GM23338 (cell line): Measurements from ENCODE around the gene PIGB. TPM values are rescaled to one million over a fixed set of nuclear protein-coding genes. Genes with fewer than 3 reads are reported as not detected.

Experiments used
- ATAC-seq: fragments of 200-7000 bp; cut with Tn5 transposase; 3 replicates; pipeline ENCODE4 v1.9.1; 2020
- DNase-seq: peaks from one replicate; pipeline ENCODE4 v3.0.0-alpha.2; 2015; ENCODE audit warnings: low spot score
- H2AFZ ChIP-seq: fragments of 200-600 bp; sonication (generic); 2 replicates; pipeline ENCODE4 v1.8.0; 2016; ENCODE audit warnings: antibody characterized with exemption, mild to moderate bottlenecking, moderate library complexity
- H3F3A ChIP-seq: fragments of 200-600 bp; sonication (generic); replicated peaks from 2 replicates; pipeline ENCODE4 v1.8.0; 2017; ENCODE audit warnings: antibody characterized with exemption, mixed run types, low read depth
- H3K27ac ChIP-seq: fragments of 200-600 bp; sonication (generic); 2 replicates; pipeline ENCODE4 v1.6.1; 2016; ENCODE audit warnings: low read depth
- H3K27me3 ChIP-seq: fragments of 200-600 bp; sonication (generic); 2 replicates; pipeline ENCODE4 v1.8.0; 2016; ENCODE audit warnings: mild to moderate bottlenecking, mixed run types, moderate library complexity; ENCODE audit not compliant: insufficient read depth
- H3K36me3 ChIP-seq: fragments of 200-600 bp; sonication (generic); 2 replicates; pipeline ENCODE4 v1.8.0; 2016; ENCODE audit warnings: mild to moderate bottlenecking; ENCODE audit not compliant: insufficient read depth
- H3K4me1 ChIP-seq: fragments of 200-600 bp; sonication (generic); 2 replicates; pipeline ENCODE4 v1.8.0; 2016; ENCODE audit warnings: mild to moderate bottlenecking, moderate library complexity; ENCODE audit not compliant: insufficient read depth
- H3K4me2 ChIP-seq: fragments of 200-600 bp; sonication (generic); 2 replicates; pipeline ENCODE4 v1.7.1; 2017; ENCODE audit warnings: mixed run types
- H3K4me3 ChIP-seq: fragments of 200-600 bp; sonication (generic); 2 replicates; pipeline ENCODE4 v1.6.1; 2016; ENCODE audit warnings: mixed run types
- H3K79me2 ChIP-seq: fragments of 200-600 bp; sonication (generic); replicated peaks from 2 replicates; pipeline ENCODE4 v1.8.0; 2017; ENCODE audit warnings: mild to moderate bottlenecking; ENCODE audit not compliant: insufficient read depth
- H3K9me2 ChIP-seq: fragments of 200-600 bp; sonication (generic); 2 replicates; pipeline ENCODE4 v1.8.0; 2017; ENCODE audit not compliant: insufficient read depth
- H4K20me1 ChIP-seq: fragments of 200-600 bp; sonication (generic); replicated peaks from 2 replicates; pipeline ENCODE4 v1.8.0; 2017; ENCODE audit warnings: mild to moderate bottlenecking; ENCODE audit not compliant: insufficient read depth
- H3K27ac Mint-ChIP-seq: 2 replicates; pipeline ENCODE4 v1.8.0; 2020; ENCODE audit warnings: inconsistent platforms, mild to moderate bottlenecking, moderate library complexity, mixed read lengths
- H3K27me3 Mint-ChIP-seq: 3 replicates; pipeline ENCODE4 v1.8.0; 2022; ENCODE audit warnings: low read depth, mild to moderate bottlenecking, moderate library complexity, mixed read lengths, inconsistent platforms; ENCODE audit not compliant: insufficient read depth, poor library complexity
- H3K36me3 Mint-ChIP-seq: 3 replicates; pipeline ENCODE4 v1.8.0; 2021; ENCODE audit warnings: low read depth, mild to moderate bottlenecking, inconsistent platforms, moderate library complexity, mixed read lengths
- H3K4me1 Mint-ChIP-seq: 3 replicates; pipeline ENCODE4 v1.8.0; 2020; ENCODE audit warnings: mild to moderate bottlenecking, inconsistent platforms, mixed read lengths
- H3K4me3 Mint-ChIP-seq: 3 replicates; pipeline ENCODE4 v1.8.0; 2021; ENCODE audit warnings: moderate library complexity, mild to moderate bottlenecking, inconsistent platforms, mixed read lengths
- H3K9me3 Mint-ChIP-seq: 3 replicates; pipeline ENCODE4 v1.8.0; 2020; ENCODE audit warnings: moderate library complexity, mild to moderate bottlenecking, inconsistent platforms, mixed read lengths
- CREB1 ChIP-seq: fragments of 250-450 bp; sonication (Bioruptor Pico); IDR thresholded peaks from 2 replicates; pipeline ENCODE4 v1.5.0; 2020; ENCODE audit warnings: low read depth, mild to moderate bottlenecking, moderate library complexity
- EZH2phosphoT487 ChIP-seq: fragments of 200-600 bp; sonication (generic); IDR thresholded peaks from one replicate; pipeline ENCODE4 v1.8.1; 2018; ENCODE audit warnings: antibody characterized with exemption; ENCODE audit not compliant: unreplicated experiment
- JUNB ChIP-seq: IDR thresholded peaks from one replicate; pipeline ENCODE4 v1.6.1; 2016; ENCODE audit warnings: antibody characterized with exemption; ENCODE audit not compliant: unreplicated experiment
- NANOG ChIP-seq: IDR thresholded peaks from 2 replicates; pipeline ENCODE4 v1.6.1; 2016; ENCODE audit warnings: antibody characterized with exemption, borderline replicate concordance
- POLR2AphosphoS5 ChIP-seq: IDR thresholded peaks from 2 replicates; pipeline ENCODE4 v1.6.1; 2016; ENCODE audit warnings: antibody characterized with exemption, low read depth
- ZNF114 ChIP-seq: fragments of 250-450 bp; sonication (Bioruptor Pico); IDR thresholded peaks from 2 replicates; pipeline ENCODE4 v1.5.0; 2020; ENCODE audit warnings: mild to moderate bottlenecking, moderate library complexity
- ZNF331 ChIP-seq: fragments of 250-450 bp; sonication (Bioruptor Pico); IDR thresholded peaks from 2 replicates; pipeline ENCODE4 v1.5.0; 2020; ENCODE audit warnings: low read depth, mild to moderate bottlenecking, moderate library complexity
- polyA plus RNA-seq: library from polyadenylated mRNA; unstranded; fragments of >200 nt; fragmentation: Nextera tagmentation; extraction: Ambion mirVana; gene quantifications from 2 replicates; pipeline ENCODE4 v1.2.1, GENCODE V29; 2016
- total RNA-seq: library from RNA; depleted of rRNA; stranded (reverse); fragments of >200 nt; shearing (Covaris generic); gene quantifications from 2 replicates; pipeline ENCODE4 v1.2.3, GENCODE V29; 2014
- TF ChIP-seq, protein P1 (sequence below): fragments of 250-450 bp; sonication (Bioruptor Pico); IDR thresholded peaks from 2 replicates; pipeline ENCODE4 v1.5.0; 2020; ENCODE audit warnings: mild to moderate bottlenecking, moderate library complexity
- TF ChIP-seq, protein P2 (sequence below): IDR thresholded peaks from one replicate; pipeline ENCODE4 v1.6.1; 2018; ENCODE audit warnings: antibody characterized with exemption; ENCODE audit not compliant: unreplicated experiment
- TF ChIP-seq, protein P3 (sequence below): IDR thresholded peaks from 2 replicates; pipeline ENCODE4 v1.6.1; 2016; ENCODE audit warnings: antibody characterized with exemption
- TF ChIP-seq, protein P4 (sequence below), 2 experiments: fragments of 200-600 bp in 1 of 2; sonication (generic) in 1 of 2; conservative IDR thresholded peaks; 2 replicates each; pipeline versions ENCODE4 v1.5.1 to v1.6.1; 2016 to 2017; ENCODE audit warnings: antibody characterized with exemption in 2 of 2, low read depth in 2 of 2, mild to moderate bottlenecking in 2 of 2, moderate library complexity in 1 of 2

Gene PIGB
- total and polyA plus RNA-seq, 2 experiments from 2014 or later, result 6.1 to 9.0 TPM

DNA sequence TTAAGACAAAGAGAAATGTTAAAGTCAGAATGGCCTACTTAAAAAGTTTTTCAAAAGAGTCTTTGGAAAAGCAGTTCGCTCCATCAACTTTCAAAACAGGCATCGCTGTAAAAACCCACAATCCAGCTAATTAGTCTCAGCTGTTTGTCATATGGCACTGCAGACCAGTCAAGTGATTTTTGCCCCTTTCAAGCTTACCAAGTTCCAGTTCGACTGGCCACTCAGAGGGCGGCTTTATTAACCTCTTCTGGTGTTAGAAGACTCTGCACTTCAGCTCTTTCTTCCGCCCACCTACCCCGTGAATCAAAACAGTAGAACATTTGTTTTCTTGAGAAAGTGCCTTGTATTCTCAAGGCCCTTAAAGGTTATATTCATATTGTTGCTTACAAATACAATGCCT is 48.7 kb upstream of the PIGB start:
- TF ChIP-seq, protein P1, sequence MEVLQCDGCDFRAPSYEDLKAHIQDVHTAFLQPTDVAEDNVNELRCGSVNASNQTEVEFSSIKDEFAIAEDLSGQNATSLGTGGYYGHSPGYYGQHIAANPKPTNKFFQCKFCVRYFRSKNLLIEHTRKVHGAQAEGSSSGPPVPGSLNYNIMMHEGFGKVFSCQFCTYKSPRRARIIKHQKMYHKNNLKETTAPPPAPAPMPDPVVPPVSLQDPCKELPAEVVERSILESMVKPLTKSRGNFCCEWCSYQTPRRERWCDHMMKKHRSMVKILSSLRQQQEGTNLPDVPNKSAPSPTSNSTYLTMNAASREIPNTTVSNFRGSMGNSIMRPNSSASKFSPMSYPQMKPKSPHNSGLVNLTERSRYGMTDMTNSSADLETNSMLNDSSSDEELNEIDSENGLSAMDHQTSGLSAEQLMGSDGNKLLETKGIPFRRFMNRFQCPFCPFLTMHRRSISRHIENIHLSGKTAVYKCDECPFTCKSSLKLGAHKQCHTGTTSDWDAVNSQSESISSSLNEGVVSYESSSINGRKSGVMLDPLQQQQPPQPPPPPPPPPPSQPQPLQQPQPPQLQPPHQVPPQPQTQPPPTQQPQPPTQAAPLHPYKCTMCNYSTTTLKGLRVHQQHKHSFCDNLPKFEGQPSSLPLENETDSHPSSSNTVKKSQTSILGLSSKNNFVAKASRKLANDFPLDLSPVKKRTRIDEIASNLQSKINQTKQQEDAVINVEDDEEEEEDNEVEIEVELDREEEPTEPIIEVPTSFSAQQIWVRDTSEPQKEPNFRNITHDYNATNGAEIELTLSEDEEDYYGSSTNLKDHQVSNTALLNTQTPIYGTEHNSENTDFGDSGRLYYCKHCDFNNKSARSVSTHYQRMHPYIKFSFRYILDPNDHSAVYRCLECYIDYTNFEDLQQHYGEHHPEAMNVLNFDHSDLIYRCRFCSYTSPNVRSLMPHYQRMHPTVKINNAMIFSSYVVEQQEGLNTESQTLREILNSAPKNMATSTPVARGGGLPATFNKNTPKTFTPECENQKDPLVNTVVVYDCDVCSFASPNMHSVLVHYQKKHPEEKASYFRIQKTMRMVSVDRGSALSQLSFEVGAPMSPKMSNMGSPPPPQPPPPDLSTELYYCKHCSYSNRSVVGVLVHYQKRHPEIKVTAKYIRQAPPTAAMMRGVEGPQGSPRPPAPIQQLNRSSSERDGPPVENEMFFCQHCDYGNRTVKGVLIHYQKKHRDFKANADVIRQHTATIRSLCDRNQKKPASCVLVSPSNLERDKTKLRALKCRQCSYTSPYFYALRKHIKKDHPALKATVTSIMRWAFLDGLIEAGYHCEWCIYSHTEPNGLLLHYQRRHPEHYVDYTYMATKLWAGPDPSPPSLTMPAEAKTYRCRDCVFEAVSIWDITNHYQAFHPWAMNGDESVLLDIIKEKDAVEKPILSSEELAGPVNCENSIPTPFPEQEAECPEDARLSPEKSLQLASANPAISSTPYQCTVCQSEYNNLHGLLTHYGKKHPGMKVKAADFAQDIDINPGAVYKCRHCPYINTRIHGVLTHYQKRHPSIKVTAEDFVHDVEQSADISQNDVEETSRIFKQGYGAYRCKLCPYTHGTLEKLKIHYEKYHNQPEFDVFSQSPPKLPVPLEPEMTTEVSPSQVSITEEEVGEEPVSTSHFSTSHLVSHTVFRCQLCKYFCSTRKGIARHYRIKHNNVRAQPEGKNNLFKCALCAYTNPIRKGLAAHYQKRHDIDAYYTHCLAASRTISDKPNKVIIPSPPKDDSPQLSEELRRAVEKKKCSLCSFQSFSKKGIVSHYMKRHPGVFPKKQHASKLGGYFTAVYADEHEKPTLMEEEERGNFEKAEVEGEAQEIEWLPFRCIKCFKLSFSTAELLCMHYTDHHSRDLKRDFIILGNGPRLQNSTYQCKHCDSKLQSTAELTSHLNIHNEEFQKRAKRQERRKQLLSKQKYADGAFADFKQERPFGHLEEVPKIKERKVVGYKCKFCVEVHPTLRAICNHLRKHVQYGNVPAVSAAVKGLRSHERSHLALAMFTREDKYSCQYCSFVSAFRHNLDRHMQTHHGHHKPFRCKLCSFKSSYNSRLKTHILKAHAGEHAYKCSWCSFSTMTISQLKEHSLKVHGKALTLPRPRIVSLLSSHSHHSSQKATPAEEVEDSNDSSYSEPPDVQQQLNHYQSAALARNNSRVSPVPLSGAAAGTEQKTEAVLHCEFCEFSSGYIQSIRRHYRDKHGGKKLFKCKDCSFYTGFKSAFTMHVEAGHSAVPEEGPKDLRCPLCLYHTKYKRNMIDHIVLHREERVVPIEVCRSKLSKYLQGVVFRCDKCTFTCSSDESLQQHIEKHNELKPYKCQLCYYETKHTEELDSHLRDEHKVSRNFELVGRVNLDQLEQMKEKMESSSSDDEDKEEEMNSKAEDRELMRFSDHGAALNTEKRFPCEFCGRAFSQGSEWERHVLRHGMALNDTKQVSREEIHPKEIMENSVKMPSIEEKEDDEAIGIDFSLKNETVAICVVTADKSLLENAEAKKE (CRISPR knock-in tag), result no peak
- TF ChIP-seq, protein P2, sequence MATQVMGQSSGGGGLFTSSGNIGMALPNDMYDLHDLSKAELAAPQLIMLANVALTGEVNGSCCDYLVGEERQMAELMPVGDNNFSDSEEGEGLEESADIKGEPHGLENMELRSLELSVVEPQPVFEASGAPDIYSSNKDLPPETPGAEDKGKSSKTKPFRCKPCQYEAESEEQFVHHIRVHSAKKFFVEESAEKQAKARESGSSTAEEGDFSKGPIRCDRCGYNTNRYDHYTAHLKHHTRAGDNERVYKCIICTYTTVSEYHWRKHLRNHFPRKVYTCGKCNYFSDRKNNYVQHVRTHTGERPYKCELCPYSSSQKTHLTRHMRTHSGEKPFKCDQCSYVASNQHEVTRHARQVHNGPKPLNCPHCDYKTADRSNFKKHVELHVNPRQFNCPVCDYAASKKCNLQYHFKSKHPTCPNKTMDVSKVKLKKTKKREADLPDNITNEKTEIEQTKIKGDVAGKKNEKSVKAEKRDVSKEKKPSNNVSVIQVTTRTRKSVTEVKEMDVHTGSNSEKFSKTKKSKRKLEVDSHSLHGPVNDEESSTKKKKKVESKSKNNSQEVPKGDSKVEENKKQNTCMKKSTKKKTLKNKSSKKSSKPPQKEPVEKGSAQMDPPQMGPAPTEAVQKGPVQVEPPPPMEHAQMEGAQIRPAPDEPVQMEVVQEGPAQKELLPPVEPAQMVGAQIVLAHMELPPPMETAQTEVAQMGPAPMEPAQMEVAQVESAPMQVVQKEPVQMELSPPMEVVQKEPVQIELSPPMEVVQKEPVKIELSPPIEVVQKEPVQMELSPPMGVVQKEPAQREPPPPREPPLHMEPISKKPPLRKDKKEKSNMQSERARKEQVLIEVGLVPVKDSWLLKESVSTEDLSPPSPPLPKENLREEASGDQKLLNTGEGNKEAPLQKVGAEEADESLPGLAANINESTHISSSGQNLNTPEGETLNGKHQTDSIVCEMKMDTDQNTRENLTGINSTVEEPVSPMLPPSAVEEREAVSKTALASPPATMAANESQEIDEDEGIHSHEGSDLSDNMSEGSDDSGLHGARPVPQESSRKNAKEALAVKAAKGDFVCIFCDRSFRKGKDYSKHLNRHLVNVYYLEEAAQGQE, result no peak
- no peak for TF ChIP-seq NANOG
- no peak for TF ChIP-seq EZH2phosphoT487
- no peak for TF ChIP-seq POLR2AphosphoS5
- no peak for TF ChIP-seq JUNB
- TF ChIP-seq, protein P3, sequence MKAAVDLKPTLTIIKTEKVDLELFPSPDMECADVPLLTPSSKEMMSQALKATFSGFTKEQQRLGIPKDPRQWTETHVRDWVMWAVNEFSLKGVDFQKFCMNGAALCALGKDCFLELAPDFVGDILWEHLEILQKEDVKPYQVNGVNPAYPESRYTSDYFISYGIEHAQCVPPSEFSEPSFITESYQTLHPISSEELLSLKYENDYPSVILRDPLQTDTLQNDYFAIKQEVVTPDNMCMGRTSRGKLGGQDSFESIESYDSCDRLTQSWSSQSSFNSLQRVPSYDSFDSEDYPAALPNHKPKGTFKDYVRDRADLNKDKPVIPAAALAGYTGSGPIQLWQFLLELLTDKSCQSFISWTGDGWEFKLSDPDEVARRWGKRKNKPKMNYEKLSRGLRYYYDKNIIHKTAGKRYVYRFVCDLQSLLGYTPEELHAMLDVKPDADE, result no peak
- TF ChIP-seq, protein P4, sequence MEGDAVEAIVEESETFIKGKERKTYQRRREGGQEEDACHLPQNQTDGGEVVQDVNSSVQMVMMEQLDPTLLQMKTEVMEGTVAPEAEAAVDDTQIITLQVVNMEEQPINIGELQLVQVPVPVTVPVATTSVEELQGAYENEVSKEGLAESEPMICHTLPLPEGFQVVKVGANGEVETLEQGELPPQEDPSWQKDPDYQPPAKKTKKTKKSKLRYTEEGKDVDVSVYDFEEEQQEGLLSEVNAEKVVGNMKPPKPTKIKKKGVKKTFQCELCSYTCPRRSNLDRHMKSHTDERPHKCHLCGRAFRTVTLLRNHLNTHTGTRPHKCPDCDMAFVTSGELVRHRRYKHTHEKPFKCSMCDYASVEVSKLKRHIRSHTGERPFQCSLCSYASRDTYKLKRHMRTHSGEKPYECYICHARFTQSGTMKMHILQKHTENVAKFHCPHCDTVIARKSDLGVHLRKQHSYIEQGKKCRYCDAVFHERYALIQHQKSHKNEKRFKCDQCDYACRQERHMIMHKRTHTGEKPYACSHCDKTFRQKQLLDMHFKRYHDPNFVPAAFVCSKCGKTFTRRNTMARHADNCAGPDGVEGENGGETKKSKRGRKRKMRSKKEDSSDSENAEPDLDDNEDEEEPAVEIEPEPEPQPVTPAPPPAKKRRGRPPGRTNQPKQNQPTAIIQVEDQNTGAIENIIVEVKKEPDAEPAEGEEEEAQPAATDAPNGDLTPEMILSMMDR (conservative IDR thresholded peaks at IDR 0.05; ENCODE audit: low read depth in 2 of 2), result no peak
- no peak for TF ChIP-seq ZNF114 (CRISPR knock-in tag)
- no peak for TF ChIP-seq CREB1
- TF ChIP-seq ZNF331 (CRISPR knock-in tag), result no peak
- H3K36me3 Mint-ChIP-seq, result no peaks in the 10 kb centered on the region
- no peak overlapping the region for H2AFZ ChIP-seq
- no peak for ATAC-seq
- no peaks in the 10 kb centered on the region for H3K4me1 Mint-ChIP-seq
- H3F3A ChIP-seq, result no peaks in the 10 kb centered on the region
- H3K4me2 ChIP-seq, result no peak overlapping the region
- H3K27ac Mint-ChIP-seq, result no peak overlapping the region
- no peak overlapping the region for H3K27ac ChIP-seq
- H3K4me1 ChIP-seq, result no peaks in the 10 kb centered on the region
- no peaks in the 10 kb centered on the region for H3K79me2 ChIP-seq
- no peaks in the 10 kb centered on the region for H3K9me2 ChIP-seq
- no peaks in the 10 kb centered on the region for H3K9me3 Mint-ChIP-seq
- DNase-seq, result no peak
- no peaks in the 10 kb centered on the region for H3K27me3 Mint-ChIP-seq
- no peaks in the 10 kb centered on the region for H3K27me3 ChIP-seq
- no peak overlapping the region for H3K4me3 Mint-ChIP-seq
- no peaks in the 10 kb centered on the region for H3K36me3 ChIP-seq
- H3K4me3 ChIP-seq, result no peak overlapping the region
- no peaks in the 10 kb centered on the region for H4K20me1 ChIP-seq
